Tibial artery (tissue), 4 donors: Measurements from ENCODE around the gene VWA1.
"Not testable (repeated sequence)": the region's sequence is repeated elsewhere in the genome, so short reads cannot be mapped to it uniquely, and the experiment has no call there.

Experiments
- DNase-seq, 2 donors: peaks; one replicate each; pipeline ENCODE4 v3.0.0-alpha.2; 2019
- H3K27ac ChIP-seq, 2 donors: fragments of 200-600 bp; sonication (generic) in 1 of 2; 1 replicate in 1 of 2; 2 replicates in 1 of 2; pipeline ENCODE4 v1.5.1; 2018 to 2019; ENCODE audit warnings: mild to moderate bottlenecking in 1 of 2
- H3K27me3 ChIP-seq, 2 donors: fragments of 200-600 bp; sonication (generic) in 1 of 2; one replicate each; pipeline versions ENCODE4 v1.5.1 to v1.6.0; 2016 to 2019
- H3K36me3 ChIP-seq, 3 donors: fragments of 200-600 bp; sonication (generic) in 2 of 3; one replicate each; pipeline ENCODE4 v1.5.1; 2016 to 2019; ENCODE audit warnings: mild to moderate bottlenecking in 2 of 3
- H3K4me1 ChIP-seq, 4 donors: fragments of 200-600 bp; sonication (generic) in 2 of 4; 1 replicate in 3 of 4; 2 replicates in 1 of 4; pipeline ENCODE4 v1.5.1; 2016 to 2019
- H3K4me3 ChIP-seq, 2 donors: fragments of 200-600 bp; sonication (generic) in 1 of 2; 1 replicate in 1 of 2; 2 replicates in 1 of 2; pipeline ENCODE4 v1.5.1; 2018 to 2019; ENCODE audit warnings: mild to moderate bottlenecking in 2 of 2
- H3K9me3 ChIP-seq, 3 donors: fragments of 200-600 bp; sonication (generic) in 1 of 3; one replicate each; pipeline ENCODE4 v1.5.1; 2016 to 2019
- CTCF ChIP-seq, 2 experiments: fragments of 200-600 bp in 1 of 2; fragments of 450-650 bp in 1 of 2; IDR thresholded peaks; one replicate each; pipeline ENCODE4 v1.5.1; 2017 to 2019; ENCODE audit warnings: antibody characterized with exemption in 2 of 2, mild to moderate bottlenecking in 1 of 2, moderate library complexity in 1 of 2
- intact Hi-C: fragments of 100-400 bp; cut with DNase I; formaldehyde crosslinking; loops from one replicate; pipeline ENCODE4 v1.15.0; 2023; ENCODE audit warnings: low total_unique reads

VWA1 gene

GRCh38 chr1:1471389-1472052 is 36.0 kb downstream of the VWA1 start, which contains the start of gene ATAD3B:
TSS of gene ATAD3B (plus strand) at chr1:1471765. CDS start at chr1:1471885, 120 bp downstream.
- Histone ChIP-seq H3K4me1 (peaks cover 0 to 30% (median 23%) of the 10 kb centered on the region in 4 donors), H3K4me3 (peak within 1 kb of the TSS; percentile 75 to 79), H3K36me3 (peaks cover 0 to under 1% (median under 1%) of the 10 kb centered on the region in 3 donors), H3K27ac (peak within 1 kb of the TSS; percentile 83 to 84), H3K27me3 (no peaks in the 10 kb centered on the region), H3K9me3 (no peaks in the 10 kb centered on the region)
- peak; percentile 90 to 96 for DNase-seq
- TF ChIP-seq CTCF (IDR thresholded peaks at IDR 0.05), result peak in 1 of 2 experiments; percentile 9
- intact Hi-C loops, result no loop called here

GRCh38 chr1:1472053-1472876 is 36.8 kb downstream of the VWA1 start:
- Histone ChIP-seq H3K4me1 (peaks cover 0 to 30% (median 23%) of the 10 kb centered on the region in 4 donors), H3K4me3 (peak overlapping the region; percentile 75 to 79), H3K27ac (peak overlapping the region; percentile 83 to 84)
- intact Hi-C loops, H3K36me3 ChIP-seq, H3K9me3 ChIP-seq, DNase-seq, H3K27me3 ChIP-seq: not testable (repeated sequence)

GRCh38 chr1:1476011-1476410 is 40.5 kb downstream of the VWA1 start:
- H3K9me3 ChIP-seq, intact Hi-C loops: not testable (repeated sequence)

GRCh38 chr1:1477206-1477605 is 41.7 kb downstream of the VWA1 start:
- H3K4me3 ChIP-seq, result no peak overlapping the region
- peaks cover 0 to 22% (median 17%) of the 10 kb centered on the region in 4 donors for H3K4me1 ChIP-seq
- no peak for TF ChIP-seq CTCF (IDR thresholded peaks at IDR 0.05)
- H3K9me3 ChIP-seq, result no peaks in the 10 kb centered on the region
- DNase-seq, result no peak
- H3K36me3 ChIP-seq, result peaks cover 22 to 41% (median 38%) of the 10 kb centered on the region in 3 donors
- no peak overlapping the region for H3K27ac ChIP-seq
- intact Hi-C loops, result no loop called here
- H3K27me3 ChIP-seq, result no peaks in the 10 kb centered on the region

More at GRCh38 chr1:1476011-1476410, 40.5 kb downstream of the VWA1 start:
- H3K4me1 ChIP-seq, result peaks cover 0 to 22% (median 18%) of the 10 kb centered on the region in 4 donors
- H3K36me3 ChIP-seq, result peaks cover 17 to 37% (median 35%) of the 10 kb centered on the region in 3 donors
- H3K27ac ChIP-seq, DNase-seq, H3K27me3 ChIP-seq, H3K4me3 ChIP-seq: not testable (repeated sequence)

GRCh38 chr1:1479547-1480487 is 44.3 kb downstream of the VWA1 start:
- H3K27me3 ChIP-seq, result no peaks in the 10 kb centered on the region
- peaks cover 38 to 67% (median 60%) of the 10 kb centered on the region in 3 donors for H3K36me3 ChIP-seq
- no peaks in the 10 kb centered on the region for H3K9me3 ChIP-seq
- TF ChIP-seq CTCF (IDR thresholded peaks at IDR 0.05), result no peak
- no peaks in the 10 kb centered on the region for H3K4me1 ChIP-seq
- intact Hi-C loops, result no loop called here
- H3K4me3 ChIP-seq, result no peak overlapping the region
- no peak for DNase-seq
- H3K27ac ChIP-seq, result no peak overlapping the region

GRCh38 chr1:1480488-1480867 is 45.0 kb downstream of the VWA1 start:
- H3K4me1 ChIP-seq, H3K27ac ChIP-seq, DNase-seq, H3K27me3 ChIP-seq, intact Hi-C loops, H3K9me3 ChIP-seq, H3K4me3 ChIP-seq: not testable (repeated sequence)
- peaks cover 38 to 74% (median 65%) of the 10 kb centered on the region in 3 donors for H3K36me3 ChIP-seq

- H3K4me1 ChIP-seq, H3K9me3 ChIP-seq, H3K27ac ChIP-seq, H3K4me3 ChIP-seq, DNase-seq, intact Hi-C loops, H3K27me3 ChIP-seq: not testable (repeated sequence)
- H3K36me3 ChIP-seq, result peaks cover 42 to 84% (median 74%) of the 10 kb centered on the region in 3 donors
Measured at GRCh38 chr1:1481811-1482210, 46.3 kb downstream of the VWA1 start.
